HepG2 (cell line): Measurements from ENCODE around the gene RARG. TPM values are rescaled to one million over a fixed set of nuclear protein-coding genes. Genes with fewer than 3 reads are reported as not detected.

Experiments
- ARNTL ChIP-seq: sonication (generic); formaldehyde crosslinking; IDR thresholded peaks from 2 replicates; pipeline ENCODE4 v1.4.0; 2020; ENCODE audit warnings: mild to moderate bottlenecking, missing genetic modification reagents
- ELF1 ChIP-seq: sonication (generic); formaldehyde crosslinking; IDR thresholded peaks from 2 replicates; pipeline ENCODE4 v1.4.0; 2020; ENCODE audit warnings: missing genetic modification reagents
- HMG20A ChIP-seq: IDR thresholded peaks from 2 replicates; pipeline ENCODE4 v1.6.1; 2016; ENCODE audit warnings: borderline replicate concordance
- HNF1B ChIP-seq: sonication (generic); formaldehyde crosslinking; IDR thresholded peaks from 2 replicates; pipeline ENCODE4 v1.5.1; 2020; ENCODE audit warnings: mild to moderate bottlenecking, moderate library complexity, missing genetic modification reagents
- JUND ChIP-seq: sonication (generic); formaldehyde crosslinking; IDR thresholded peaks from 2 replicates; pipeline ENCODE4 v1.8.0; 2022; ENCODE audit warnings: mild to moderate bottlenecking, missing genetic modification reagents
- KAT2B ChIP-seq: fragments of 150-350 bp; IDR thresholded peaks from 2 replicates; pipeline ENCODE4 v1.6.1; 2014; ENCODE audit warnings: low read depth, low read length, borderline replicate concordance
- MLLT10 ChIP-seq: sonication (generic); formaldehyde crosslinking; IDR thresholded peaks from 2 replicates; pipeline ENCODE4 v1.4.0; 2020; ENCODE audit warnings: missing genetic modification reagents
- NFIC ChIP-seq: IDR thresholded peaks from 2 replicates; pipeline ENCODE4 v1.6.1; 2012; ENCODE audit warnings: mild to moderate bottlenecking, low read length, inconsistent platforms
- PLRG1 ChIP-seq: fragments of 450-650 bp; conservative IDR thresholded peaks from 2 replicates; pipeline ENCODE4 v1.6.1; 2016
- POGK ChIP-seq: sonication (generic); formaldehyde crosslinking; conservative IDR thresholded peaks from 2 replicates; pipeline ENCODE4 v1.8.0; 2022; ENCODE audit warnings: mild to moderate bottlenecking, moderate library complexity, missing genetic modification reagents
- SYNCRIP ChIP-seq: fragments of 200-400 bp; formaldehyde crosslinking; IDR thresholded peaks from 2 replicates; pipeline ENCODE4 v1.6.1; 2018; ENCODE audit warnings: mild to moderate bottlenecking, low read depth, low read length; ENCODE audit not compliant: insufficient read depth
- TFDP1 ChIP-seq: IDR thresholded peaks from 2 replicates; pipeline ENCODE4 v1.6.1; 2016; ENCODE audit warnings: missing compliant biosample characterization, missing genetic modification reagents, borderline replicate concordance
- ZBTB7B ChIP-seq: sonication (generic); formaldehyde crosslinking; IDR thresholded peaks from 2 replicates; pipeline ENCODE4 v1.4.0; 2020; ENCODE audit warnings: missing genetic modification reagents
- ZFP82 ChIP-seq: sonication (generic); formaldehyde crosslinking; IDR thresholded peaks from 2 replicates; pipeline ENCODE4 v1.5.1; 2020; ENCODE audit warnings: mild to moderate bottlenecking, missing genetic modification reagents, borderline replicate concordance
- ZKSCAN8 ChIP-seq: IDR thresholded peaks from 2 replicates; pipeline ENCODE4 v1.6.1; 2016; ENCODE audit warnings: borderline replicate concordance, missing genetic modification reagents, missing compliant biosample characterization
- ZNF124 ChIP-seq: sonication (generic); formaldehyde crosslinking; IDR thresholded peaks from 2 replicates; pipeline ENCODE4 v1.4.0; 2020; ENCODE audit warnings: missing genetic modification reagents
- ZNF317 ChIP-seq: sonication (generic); formaldehyde crosslinking; IDR thresholded peaks from 2 replicates; pipeline ENCODE4 v1.5.0; 2020; ENCODE audit warnings: mild to moderate bottlenecking, missing genetic modification reagents
- ZNF460 ChIP-seq: sonication (generic); formaldehyde crosslinking; IDR thresholded peaks from 2 replicates; pipeline ENCODE4 v1.5.1; 2020; ENCODE audit warnings: missing genetic modification reagents, mild to moderate bottlenecking, borderline replicate concordance
- ZNF501 ChIP-seq: sonication (generic); formaldehyde crosslinking; IDR thresholded peaks from 2 replicates; pipeline ENCODE4 v1.5.1; 2020; ENCODE audit warnings: mild to moderate bottlenecking, moderate library complexity, missing genetic modification reagents
- ZNF530 ChIP-seq: sonication (generic); formaldehyde crosslinking; IDR thresholded peaks from 2 replicates; pipeline ENCODE4 v1.5.0; 2020; ENCODE audit warnings: low read depth, mild to moderate bottlenecking, missing genetic modification reagents
- ZNF616 ChIP-seq: sonication (generic); formaldehyde crosslinking; IDR thresholded peaks from 2 replicates; pipeline ENCODE4 v1.5.0; 2020; ENCODE audit warnings: low read depth, mild to moderate bottlenecking, missing genetic modification reagents
- ZNF781 ChIP-seq: sonication (generic); formaldehyde crosslinking; IDR thresholded peaks from 2 replicates; pipeline ENCODE4 v1.5.1; 2020; ENCODE audit warnings: borderline replicate concordance, mild to moderate bottlenecking, missing genetic modification reagents; ENCODE audit errors: not compliant biosample characterization
- ZSCAN31 ChIP-seq: sonication (generic); formaldehyde crosslinking; IDR thresholded peaks from 2 replicates; pipeline ENCODE4 v1.5.0; 2020; ENCODE audit warnings: low read depth, mild to moderate bottlenecking, missing genetic modification reagents
- polyA plus RNA-seq, 8 experiments: library from polyadenylated mRNA; depleted of rRNA in 3 of 8; stranded (reverse) in 7 of 8; unstranded in 1 of 8; fragments of >200 nt; fragmentation: Illumina TruSeq in 4 of 8; extraction: Trizol in 4 of 8; gene quantifications; 2 replicates each; pipeline versions ENCODE4 v1.2.1 to v1.2.3, GENCODE V29; 2011 to 2016; ENCODE audit warnings: low read depth in 4 of 8, missing spikeins in 1 of 8, mixed read lengths in 1 of 8; ENCODE audit not compliant: insufficient read depth in 1 of 8
- total RNA-seq, 5 experiments: library from RNA; depleted of rRNA; stranded (reverse); fragments of >200 nt; fragmentation: Illumina TruSeq; extraction: Trizol; gene quantifications; 2 replicates each; pipeline ENCODE4 v1.2.3, GENCODE V29; 2016; ENCODE audit warnings: low read depth in 1 of 5

Gene RARG
- total and polyA plus RNA-seq, 2 of the 13 experiments (the other 11 are each of a cell fraction or from before 2014, with no cell fraction given): 0.77 to 1.5 TPM

- TF ChIP-seq ZKSCAN8 (CRISPR knock-in tag): no peak
- no peak for TF ChIP-seq ZFP82
- no peak for TF ChIP-seq ZNF781 (CRISPR knock-in tag)
- no peak for TF ChIP-seq ZNF616 (CRISPR knock-in tag)
- TF ChIP-seq TFDP1 (CRISPR knock-in tag): no peak; the same call in 1 of the 2 replicates
- no peak for TF ChIP-seq MLLT10 (CRISPR knock-in tag)
- peak; percentile 69; the same call in 1 of the 2 replicates for TF ChIP-seq ZNF501 (CRISPR knock-in tag)
- TF ChIP-seq ZNF317 (CRISPR knock-in tag): peak; percentile 73; the same call in 1 of the 2 replicates
- peak; percentile 16; the same call in 1 of the 2 replicates for TF ChIP-seq HMG20A (CRISPR knock-in tag)
- no peak for TF ChIP-seq ZNF124 (CRISPR knock-in tag)
- no peak for TF ChIP-seq ARNTL (CRISPR knock-in tag)
- TF ChIP-seq ZNF530 (CRISPR knock-in tag): no peak
- TF ChIP-seq ZNF460 (CRISPR knock-in tag): no peak
- 0 out of 2 replicates have a peak, but pooled peaks have one; percentile 36 for TF ChIP-seq POGK (CRISPR knock-in tag)
- peak; percentile 71 for TF ChIP-seq ELF1 (CRISPR knock-in tag)
- TF ChIP-seq NFIC: no peak
- no peak for TF ChIP-seq PLRG1
- no peak for TF ChIP-seq JUND (CRISPR knock-in tag)
- peak; percentile 78 for TF ChIP-seq ZBTB7B
- TF ChIP-seq SYNCRIP: no peak
- TF ChIP-seq KAT2B: no peak
- no peak for TF ChIP-seq ZSCAN31
- TF ChIP-seq HNF1B (CRISPR knock-in tag): peak; percentile 72; the same call in 1 of the 2 replicates
Measured at GRCh38 chr12:53221203-53222080, 10.6 kb downstream of the RARG start (continued).
